22Rv1 (cell line): Measurements from ENCODE around the gene PPP1CA.
A peak's percentile ranks its signal among the peaks of the same experiment; 100 is the strongest.

ENCODE experiments used
- ZFX ChIP-seq: fragments of 450-650 bp; IDR thresholded peaks from 2 replicates; pipeline ENCODE4 v1.6.1; 2017; ENCODE audit warnings: antibody characterized with exemption, borderline replicate concordance
- TF ChIP-seq, protein P1 (sequence below): fragments of 450-650 bp; IDR thresholded peaks from 2 replicates; pipeline ENCODE4 v1.5.1; 2017; ENCODE audit warnings: mild to moderate bottlenecking

DNA sequence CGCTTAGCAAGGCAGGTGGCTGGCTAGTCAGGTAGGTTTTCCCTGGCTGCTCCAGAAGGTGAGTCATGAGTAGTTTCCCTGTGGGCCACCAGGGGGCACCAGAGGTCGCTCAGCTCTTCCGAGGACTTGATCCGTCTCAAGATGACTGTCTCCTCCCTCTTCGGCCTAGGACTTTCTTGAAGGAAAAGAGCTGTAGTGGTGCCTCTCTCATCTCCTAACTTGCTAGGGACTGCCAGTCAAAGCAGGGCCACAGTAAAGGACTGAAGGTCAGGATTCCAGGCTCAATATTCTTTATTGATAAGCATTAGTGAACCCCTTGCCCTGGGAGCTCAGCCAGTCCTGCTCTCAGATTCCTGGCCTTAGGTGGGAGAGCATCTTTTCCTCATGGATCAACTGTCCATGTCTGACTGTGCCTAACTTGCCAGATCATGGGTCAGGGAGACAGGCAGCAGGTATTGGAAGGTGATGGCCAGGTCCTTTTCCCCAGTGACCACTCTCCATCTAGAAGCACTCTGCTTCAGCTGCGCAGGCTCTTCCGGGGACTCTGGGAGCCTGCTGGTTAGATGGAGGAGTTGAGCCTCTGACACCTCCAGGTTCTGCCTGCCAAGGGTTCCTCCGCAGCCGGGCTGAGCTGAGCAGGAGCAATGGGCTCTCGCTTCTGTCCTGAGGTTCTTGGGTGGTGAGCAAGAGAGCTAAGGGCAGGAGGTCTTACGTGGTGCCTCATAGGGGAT is 50.2 kb downstream of the PPP1CA start:
- TF ChIP-seq, protein P1, sequence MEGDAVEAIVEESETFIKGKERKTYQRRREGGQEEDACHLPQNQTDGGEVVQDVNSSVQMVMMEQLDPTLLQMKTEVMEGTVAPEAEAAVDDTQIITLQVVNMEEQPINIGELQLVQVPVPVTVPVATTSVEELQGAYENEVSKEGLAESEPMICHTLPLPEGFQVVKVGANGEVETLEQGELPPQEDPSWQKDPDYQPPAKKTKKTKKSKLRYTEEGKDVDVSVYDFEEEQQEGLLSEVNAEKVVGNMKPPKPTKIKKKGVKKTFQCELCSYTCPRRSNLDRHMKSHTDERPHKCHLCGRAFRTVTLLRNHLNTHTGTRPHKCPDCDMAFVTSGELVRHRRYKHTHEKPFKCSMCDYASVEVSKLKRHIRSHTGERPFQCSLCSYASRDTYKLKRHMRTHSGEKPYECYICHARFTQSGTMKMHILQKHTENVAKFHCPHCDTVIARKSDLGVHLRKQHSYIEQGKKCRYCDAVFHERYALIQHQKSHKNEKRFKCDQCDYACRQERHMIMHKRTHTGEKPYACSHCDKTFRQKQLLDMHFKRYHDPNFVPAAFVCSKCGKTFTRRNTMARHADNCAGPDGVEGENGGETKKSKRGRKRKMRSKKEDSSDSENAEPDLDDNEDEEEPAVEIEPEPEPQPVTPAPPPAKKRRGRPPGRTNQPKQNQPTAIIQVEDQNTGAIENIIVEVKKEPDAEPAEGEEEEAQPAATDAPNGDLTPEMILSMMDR = peak; percentile 94
- TF ChIP-seq ZFX = no peak
